ENCODE measurements around the gene OR6P1.

OR6P1 gene

DNA sequence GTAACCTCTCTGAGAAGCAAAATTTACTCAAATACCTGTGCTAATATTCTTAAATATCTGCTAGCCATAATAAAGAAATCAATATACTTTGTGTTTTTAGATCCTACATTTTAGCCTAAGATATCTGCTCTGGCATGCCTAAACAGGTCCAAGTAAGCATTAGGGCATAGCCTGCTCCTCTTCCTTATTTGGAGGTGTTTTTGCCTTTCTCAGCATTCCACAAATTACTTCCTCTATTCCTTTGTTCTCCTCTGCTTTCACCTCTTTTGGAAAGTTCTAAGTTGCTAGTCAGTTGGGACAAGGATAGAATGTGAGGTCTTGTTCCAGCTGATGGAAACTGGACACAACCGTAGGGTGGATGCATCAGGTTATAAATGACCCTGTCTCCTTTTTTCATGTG, 16.6 kb upstream of the OR6P1 start:
- TF ChIP-seq, protein P1, sequence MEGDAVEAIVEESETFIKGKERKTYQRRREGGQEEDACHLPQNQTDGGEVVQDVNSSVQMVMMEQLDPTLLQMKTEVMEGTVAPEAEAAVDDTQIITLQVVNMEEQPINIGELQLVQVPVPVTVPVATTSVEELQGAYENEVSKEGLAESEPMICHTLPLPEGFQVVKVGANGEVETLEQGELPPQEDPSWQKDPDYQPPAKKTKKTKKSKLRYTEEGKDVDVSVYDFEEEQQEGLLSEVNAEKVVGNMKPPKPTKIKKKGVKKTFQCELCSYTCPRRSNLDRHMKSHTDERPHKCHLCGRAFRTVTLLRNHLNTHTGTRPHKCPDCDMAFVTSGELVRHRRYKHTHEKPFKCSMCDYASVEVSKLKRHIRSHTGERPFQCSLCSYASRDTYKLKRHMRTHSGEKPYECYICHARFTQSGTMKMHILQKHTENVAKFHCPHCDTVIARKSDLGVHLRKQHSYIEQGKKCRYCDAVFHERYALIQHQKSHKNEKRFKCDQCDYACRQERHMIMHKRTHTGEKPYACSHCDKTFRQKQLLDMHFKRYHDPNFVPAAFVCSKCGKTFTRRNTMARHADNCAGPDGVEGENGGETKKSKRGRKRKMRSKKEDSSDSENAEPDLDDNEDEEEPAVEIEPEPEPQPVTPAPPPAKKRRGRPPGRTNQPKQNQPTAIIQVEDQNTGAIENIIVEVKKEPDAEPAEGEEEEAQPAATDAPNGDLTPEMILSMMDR (IDR thresholded peaks at IDR 0.05; ENCODE audit: borderline replicate concordance, control extremely low read depth, extremely low read depth, insufficient read depth, missing control alignments): no peak
- in situ Hi-C loops (cut with MboI; ENCODE audit: low sequenced_read_pairs, unreplicated experiment): no loop called here
- DNase-seq (ENCODE audit: low spot score): no peak

DNA sequence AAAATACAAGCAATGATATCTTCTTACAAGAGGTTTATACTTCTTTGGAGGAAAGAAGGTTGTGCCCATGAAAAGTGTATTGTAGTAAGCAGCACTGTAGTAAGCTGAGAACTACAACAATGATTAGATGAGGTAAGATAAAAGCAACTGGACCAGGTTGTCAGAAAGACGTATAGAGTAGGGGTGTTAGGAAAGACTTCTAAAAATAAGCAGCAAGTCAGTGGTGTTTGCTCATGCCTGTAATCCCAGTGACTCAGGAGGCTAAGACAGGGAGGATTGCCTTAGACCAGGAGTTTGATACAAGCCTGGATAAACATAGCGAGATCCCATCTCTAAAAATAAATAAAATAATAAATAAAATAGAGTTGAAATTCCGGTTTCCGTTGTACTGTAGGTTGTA, 13.6 kb upstream of the OR6P1 start:
- TF ChIP-seq, protein P1 (IDR thresholded peaks at IDR 0.05; ENCODE audit: borderline replicate concordance, control extremely low read depth, extremely low read depth, insufficient read depth, missing control alignments): no peak
- DNase-seq (ENCODE audit: low spot score): no peak

DNA sequence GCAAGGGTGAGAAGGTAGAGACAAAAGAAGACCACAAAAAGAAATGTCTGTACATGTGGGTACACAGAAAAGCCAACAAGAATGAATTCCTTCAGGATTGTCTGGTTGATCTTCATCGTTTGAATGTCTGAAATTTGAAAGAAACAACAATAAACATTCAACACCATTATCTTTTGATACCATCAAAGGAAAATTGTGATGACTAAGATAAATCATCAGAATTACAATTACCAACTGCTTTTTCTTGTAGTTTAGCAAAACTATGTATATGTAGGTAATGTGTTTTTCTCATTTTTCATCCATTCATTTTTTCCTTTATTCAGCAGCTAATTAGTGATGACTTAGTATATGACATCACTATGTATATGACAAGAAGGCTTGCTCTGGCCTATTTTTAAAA, 9.4 kb upstream of the OR6P1 start, which contains the start of gene OR10X1:
OR10X1 (minus strand) TSS at position 167 of the 400 bp plus-strand sequence; CDS start at position 167, 0 bp downstream.
- TF ChIP-seq, protein P1 (IDR thresholded peaks at IDR 0.05; ENCODE audit: borderline replicate concordance, control extremely low read depth, extremely low read depth, insufficient read depth, missing control alignments): no peak
- in situ Hi-C loops (cut with MboI; ENCODE audit: low sequenced_read_pairs, unreplicated experiment): no loop called here
- no peak for DNase-seq (ENCODE audit: low spot score)

More for the DNA sequence above, 13.6 kb upstream of the OR6P1 start:
- in situ Hi-C loops (cut with MboI; ENCODE audit: low sequenced_read_pairs, unreplicated experiment): no loop called here

DNA sequence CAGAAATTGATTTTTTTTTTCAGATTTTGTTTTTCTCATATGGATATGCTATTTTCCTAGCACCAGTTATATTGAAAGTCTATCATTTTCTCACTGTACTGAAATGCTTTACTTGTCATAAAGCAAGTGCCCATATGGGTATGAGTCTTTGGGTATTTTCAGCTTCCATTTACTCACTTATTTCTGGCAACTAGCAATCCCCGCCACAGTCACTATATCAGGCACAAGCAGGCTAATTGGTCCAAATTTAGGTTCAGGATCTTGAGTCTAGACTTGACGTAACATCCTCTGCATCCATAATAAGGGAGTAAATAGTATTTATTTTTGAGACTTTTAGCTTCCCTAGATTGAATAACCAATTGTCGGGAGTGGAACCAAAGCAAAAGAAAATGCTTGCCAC, 7.2 kb upstream of the OR6P1 start:
- TF ChIP-seq, protein P1 (IDR thresholded peaks at IDR 0.05; ENCODE audit: borderline replicate concordance, control extremely low read depth, extremely low read depth, insufficient read depth, missing control alignments): no peak
- in situ Hi-C loops (cut with MboI; ENCODE audit: low sequenced_read_pairs, unreplicated experiment): no loop called here
- DNase-seq (ENCODE audit: low spot score): no peak

DNA sequence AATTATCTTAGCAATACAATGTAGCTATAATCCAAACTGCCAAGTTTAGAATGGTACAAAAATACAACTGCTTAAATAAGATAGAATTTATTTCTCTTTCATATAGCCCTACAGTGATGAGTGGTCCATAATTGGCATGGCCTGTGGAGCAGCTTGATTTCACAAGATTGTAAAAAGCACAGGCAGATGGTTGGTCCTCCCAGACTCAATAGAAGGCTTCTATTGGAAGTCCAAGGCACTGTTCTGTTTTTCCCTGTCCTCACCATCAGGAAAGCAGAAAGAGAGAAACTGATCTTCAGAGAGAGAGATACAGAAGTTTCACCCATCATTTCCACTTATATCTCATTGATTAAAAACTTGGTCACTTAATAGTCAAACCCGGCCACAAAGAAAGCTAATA, 1.8 kb upstream of the OR6P1 start:
- in situ Hi-C loops (cut with MboI; ENCODE audit: low sequenced_read_pairs, unreplicated experiment): no loop called here
- TF ChIP-seq, protein P1 (IDR thresholded peaks at IDR 0.05; ENCODE audit: borderline replicate concordance, control extremely low read depth, extremely low read depth, insufficient read depth, missing control alignments): no peak

DNA sequence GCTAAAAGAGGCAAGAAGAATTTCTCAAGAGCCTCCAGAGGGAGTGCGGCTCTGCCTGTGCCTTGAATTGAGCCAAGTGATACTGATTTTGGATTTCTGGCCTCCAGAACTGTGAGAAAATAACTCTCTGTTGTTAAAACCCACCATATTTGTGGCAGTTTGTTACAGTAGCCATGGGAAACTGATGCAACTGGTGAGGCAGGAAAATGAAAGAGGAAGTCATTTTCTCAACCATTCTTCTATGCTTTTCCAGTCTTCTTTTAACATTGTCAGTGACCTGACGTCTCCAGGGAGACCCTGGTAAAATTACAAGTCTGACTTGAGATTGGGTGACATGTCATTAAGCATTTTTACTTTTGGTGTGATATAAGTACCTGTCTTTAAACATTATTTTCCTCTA, 5.8 kb downstream of the OR6P1 start:
- TF ChIP-seq, protein P1 (IDR thresholded peaks at IDR 0.05; ENCODE audit: borderline replicate concordance, control extremely low read depth, extremely low read depth, insufficient read depth, missing control alignments): no peak
- no peak for DNase-seq (ENCODE audit: low spot score)
- in situ Hi-C loops (cut with MboI; ENCODE audit: low sequenced_read_pairs, unreplicated experiment): no loop called here

More for the DNA sequence above, 1.8 kb upstream of the OR6P1 start:
- no peak for DNase-seq (ENCODE audit: low spot score)

DNA sequence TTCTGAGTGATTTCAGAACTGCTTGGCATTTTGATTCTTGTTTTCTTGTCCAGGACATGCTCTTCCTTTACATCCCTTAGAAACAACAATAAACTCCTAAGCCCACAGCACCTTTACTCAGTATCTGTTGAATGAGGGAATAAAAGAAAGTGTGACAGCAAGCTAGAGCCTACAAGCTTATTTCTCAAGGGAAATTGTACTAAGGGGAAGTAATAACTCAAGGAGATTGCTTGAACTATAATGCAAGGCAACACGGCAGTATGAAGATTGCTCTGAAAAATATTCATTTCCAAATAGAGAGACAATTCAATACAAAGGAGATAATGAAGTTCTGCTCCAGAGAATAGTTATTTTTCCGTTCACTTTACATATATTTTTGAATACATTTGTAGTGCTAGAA, 6.5 kb downstream of the OR6P1 start:
- in situ Hi-C loops (cut with MboI; ENCODE audit: low sequenced_read_pairs, unreplicated experiment): no loop called here
- TF ChIP-seq, protein P1 (IDR thresholded peaks at IDR 0.05; ENCODE audit: borderline replicate concordance, control extremely low read depth, extremely low read depth, insufficient read depth, missing control alignments): no peak
- no peak for DNase-seq (ENCODE audit: low spot score)
